Measurements from ENCODE around the gene TEDC1.

TEDC1 gene, protein sequence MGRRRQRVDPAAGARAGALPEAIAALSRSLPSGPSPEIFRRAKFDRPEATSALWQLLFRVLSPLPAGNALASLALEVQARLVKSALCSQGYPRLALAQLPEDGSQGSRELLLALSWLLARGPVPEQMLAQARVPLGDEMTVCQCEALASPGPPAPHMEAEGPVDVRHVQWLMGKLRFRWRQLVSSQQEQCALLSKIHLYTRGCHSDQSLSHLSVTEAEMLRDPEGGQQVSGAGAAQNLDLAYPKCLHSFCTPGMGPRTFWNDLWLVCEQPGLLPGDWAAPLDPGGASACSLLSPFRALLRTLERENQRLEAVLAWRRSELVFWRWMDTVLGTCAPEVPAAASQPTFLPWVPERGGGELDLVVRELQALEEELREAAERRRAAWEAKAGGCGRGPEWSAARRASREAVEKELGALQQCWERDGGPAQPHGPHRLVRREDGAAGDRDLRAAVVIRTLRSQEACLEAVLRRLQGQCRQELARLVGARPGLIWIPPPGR

GRCh38 chr14:105490572-105491365 lies at the start of gene TEDC1:
Gene TEDC1 (plus strand): TSS chr14:105491246. CDS start chr14:105491376, 130 bp downstream.
- DNase-seq (ENCODE audit: low read depth in 2 of 2, low spot score in 1 of 2) = peak; percentile 95 to 97

GRCh38 chr14:105442125-105442524 lies 48.9 kb upstream of the TEDC1 start:
- DNase-seq (ENCODE audit: low read depth in 2 of 2, low spot score in 1 of 2) = no peak

DNA sequence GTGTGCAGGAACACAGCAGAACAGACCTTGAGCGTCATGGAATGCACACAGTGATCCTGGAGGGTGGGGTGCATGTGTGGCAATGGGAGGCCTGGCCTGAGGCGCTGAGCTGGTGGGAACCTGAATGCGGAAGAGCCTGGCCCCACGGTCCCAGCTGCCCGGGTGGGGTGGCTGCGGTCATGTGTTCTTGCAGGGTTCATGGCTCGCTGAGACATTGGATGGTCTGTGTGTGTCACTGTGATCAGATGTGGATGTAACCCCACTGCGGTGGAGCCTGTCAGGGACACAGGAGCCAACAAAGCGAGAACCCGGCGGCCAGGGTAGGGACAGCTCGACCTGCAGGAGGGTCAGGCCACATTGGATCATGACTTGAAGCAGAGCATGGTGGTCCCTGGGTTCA lies 48.2 kb upstream of the TEDC1 start:
- no peak for DNase-seq (ENCODE audit: low read depth in 2 of 2, low spot score in 1 of 2)

- DNase-seq (ENCODE audit: low read depth in 2 of 2, low spot score in 1 of 2) = no peak
Measured at GRCh38 chr14:105444859-105445258, 46.2 kb upstream of the TEDC1 start.

DNA sequence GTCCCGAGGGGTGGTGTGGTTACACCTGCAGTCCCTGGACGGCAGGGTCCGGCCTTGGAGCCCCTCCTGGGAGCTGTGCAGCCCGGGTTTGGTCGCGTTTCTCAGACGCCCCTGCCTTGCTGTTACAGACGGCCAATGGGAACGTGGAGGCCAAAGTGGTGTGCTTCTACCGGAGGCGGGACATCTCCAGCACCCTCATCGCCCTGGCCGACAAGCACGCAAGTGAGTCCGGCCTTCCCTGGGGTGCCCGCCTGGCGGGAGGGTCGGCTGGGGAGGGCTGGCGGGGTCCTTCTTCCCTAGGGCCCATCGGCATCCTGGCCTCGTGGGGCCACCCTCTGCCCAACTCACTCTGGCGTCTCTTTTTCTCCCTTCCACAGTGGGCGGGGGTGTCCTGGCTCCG lies 45.8 kb upstream of the TEDC1 start:
- no peak for DNase-seq (ENCODE audit: low read depth in 2 of 2, low spot score in 1 of 2)

- DNase-seq (ENCODE audit: low read depth in 2 of 2, low spot score in 1 of 2) = no peak
Measured at GRCh38 chr14:105445901-105446845, 44.9 kb upstream of the TEDC1 start.

GRCh38 chr14:105446971-105447370 lies 44.1 kb upstream of the TEDC1 start:
- DNase-seq (ENCODE audit: low read depth in 2 of 2, low spot score in 1 of 2) = no peak

- DNase-seq (ENCODE audit: low read depth in 2 of 2, low spot score in 1 of 2) = no peak
Measured at GRCh38 chr14:105447651-105448640, 43.1 kb upstream of the TEDC1 start.

- peak; percentile 25 to 55 for DNase-seq (ENCODE audit: low read depth in 2 of 2, low spot score in 1 of 2)
Measured at GRCh38 chr14:105448706-105449111, 42.3 kb upstream of the TEDC1 start.

DNA sequence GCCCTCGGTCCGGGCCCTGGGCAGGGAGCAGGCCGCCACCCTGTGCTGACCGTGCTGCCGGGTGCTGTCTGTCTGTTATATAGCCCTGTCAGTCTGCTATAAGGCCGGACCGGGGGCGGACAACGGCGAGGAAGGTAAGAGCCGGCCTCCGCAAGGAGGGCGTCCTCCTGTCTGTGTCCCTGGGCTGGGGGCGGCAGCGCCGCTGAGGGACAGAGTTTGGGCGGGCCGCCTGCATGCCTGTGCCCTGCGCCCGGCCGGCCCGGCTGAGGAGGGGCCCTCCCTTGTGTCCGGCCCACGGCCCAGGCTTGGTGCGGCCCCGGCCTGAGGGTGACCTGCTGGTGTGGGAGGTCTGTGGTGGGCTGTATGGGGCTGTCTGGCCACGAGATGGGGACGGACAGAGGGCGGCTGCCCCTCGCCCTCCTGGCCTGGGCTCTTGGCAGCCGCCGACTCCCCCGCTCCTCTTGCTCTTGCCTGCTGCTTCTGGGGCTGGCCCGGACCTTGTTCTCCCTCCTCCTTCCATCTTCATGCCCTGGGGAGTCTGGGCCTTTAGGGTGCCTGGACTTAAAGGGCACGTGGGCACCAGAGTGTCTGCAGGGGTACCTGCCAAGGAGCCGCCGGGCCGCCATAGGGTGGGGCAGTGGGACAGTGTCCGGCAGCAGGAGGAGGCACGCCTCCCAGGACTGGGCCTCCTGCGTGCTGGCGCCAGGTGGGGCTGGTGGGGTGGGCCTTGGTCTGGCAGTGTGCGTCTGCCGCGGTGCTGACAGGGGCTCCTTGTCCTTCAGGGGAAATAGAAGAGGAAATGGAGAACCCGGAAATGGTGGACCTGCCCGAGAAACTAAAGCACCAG lies 41.5 kb upstream of the TEDC1 start:
- DNase-seq (ENCODE audit: low read depth in 2 of 2, low spot score in 1 of 2) = no peak

DNA sequence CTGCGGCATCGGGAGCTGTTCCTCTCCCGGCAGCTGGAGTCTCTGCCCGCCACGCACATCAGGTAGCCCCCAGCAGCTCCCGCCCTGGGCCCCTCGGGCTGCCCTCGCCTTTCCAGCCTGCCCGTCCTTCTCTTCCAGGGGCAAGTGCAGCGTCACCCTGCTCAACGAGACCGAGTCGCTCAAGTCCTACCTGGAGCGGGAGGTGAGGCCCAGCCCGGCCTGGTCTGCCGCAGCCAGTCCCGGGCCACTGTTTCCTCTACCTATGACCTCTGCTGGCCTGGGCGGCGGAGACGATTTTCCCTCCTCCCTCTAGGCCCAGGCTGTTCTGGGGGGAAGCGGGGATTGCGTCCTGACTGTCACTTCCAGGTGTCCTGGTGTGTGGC lies 40.9 kb upstream of the TEDC1 start:
- no peak for DNase-seq (ENCODE audit: low read depth in 2 of 2, low spot score in 1 of 2)

DNA sequence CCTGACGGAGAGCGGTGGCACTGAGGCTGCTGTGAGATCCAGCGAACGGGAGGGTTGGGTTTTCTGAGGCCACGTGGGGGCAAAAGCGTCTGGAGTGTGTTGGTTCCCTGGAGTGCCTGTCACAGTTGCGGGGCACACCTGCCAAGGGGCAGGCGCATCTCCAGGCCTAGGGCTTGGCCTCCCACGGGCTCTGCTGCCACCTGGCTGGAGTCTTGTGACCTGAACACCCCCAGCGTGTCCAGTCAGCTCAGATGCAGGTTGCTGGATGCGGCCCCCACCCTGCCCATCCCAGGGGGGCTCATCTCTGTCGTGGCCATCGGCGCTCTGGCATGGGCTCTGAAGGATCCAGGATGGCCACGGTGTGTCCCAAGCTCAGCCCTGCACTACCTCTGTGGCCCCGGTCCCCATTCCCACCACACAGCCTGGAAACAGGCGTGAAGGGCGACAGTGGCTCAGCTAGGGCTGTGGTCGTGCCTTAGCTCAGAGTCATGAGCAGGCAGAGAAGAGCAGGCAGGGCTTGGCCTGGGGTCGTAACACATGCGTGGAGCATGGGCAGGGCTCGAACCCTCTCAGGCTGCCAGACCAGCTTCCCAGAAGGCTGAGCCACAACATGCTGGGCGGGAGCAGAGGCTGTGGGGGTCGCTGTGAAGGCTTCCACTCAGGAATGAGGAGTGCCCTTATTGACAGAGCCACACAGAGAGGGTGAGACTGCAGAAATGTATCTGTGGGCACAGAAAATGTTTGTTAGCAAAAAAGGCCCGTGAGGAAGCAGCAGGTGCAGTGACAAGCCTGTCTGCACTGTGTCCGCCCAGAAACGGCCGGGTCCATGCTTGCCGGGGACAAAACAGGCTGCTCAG lies 40.0 kb upstream of the TEDC1 start:
- DNase-seq (ENCODE audit: low read depth in 2 of 2, low spot score in 1 of 2) = no peak

GRCh38 chr14:105452963-105453362 lies 38.1 kb upstream of the TEDC1 start:
- DNase-seq (ENCODE audit: low read depth in 2 of 2, low spot score in 1 of 2) = no peak

GRCh38 chr14:105453847-105454246 lies 37.2 kb upstream of the TEDC1 start:
- no peak for DNase-seq (ENCODE audit: low read depth in 2 of 2, low spot score in 1 of 2)

- DNase-seq (ENCODE audit: low read depth in 2 of 2, low spot score in 1 of 2) = no peak
Measured at GRCh38 chr14:105455086-105455640, 35.9 kb upstream of the TEDC1 start.

DNA sequence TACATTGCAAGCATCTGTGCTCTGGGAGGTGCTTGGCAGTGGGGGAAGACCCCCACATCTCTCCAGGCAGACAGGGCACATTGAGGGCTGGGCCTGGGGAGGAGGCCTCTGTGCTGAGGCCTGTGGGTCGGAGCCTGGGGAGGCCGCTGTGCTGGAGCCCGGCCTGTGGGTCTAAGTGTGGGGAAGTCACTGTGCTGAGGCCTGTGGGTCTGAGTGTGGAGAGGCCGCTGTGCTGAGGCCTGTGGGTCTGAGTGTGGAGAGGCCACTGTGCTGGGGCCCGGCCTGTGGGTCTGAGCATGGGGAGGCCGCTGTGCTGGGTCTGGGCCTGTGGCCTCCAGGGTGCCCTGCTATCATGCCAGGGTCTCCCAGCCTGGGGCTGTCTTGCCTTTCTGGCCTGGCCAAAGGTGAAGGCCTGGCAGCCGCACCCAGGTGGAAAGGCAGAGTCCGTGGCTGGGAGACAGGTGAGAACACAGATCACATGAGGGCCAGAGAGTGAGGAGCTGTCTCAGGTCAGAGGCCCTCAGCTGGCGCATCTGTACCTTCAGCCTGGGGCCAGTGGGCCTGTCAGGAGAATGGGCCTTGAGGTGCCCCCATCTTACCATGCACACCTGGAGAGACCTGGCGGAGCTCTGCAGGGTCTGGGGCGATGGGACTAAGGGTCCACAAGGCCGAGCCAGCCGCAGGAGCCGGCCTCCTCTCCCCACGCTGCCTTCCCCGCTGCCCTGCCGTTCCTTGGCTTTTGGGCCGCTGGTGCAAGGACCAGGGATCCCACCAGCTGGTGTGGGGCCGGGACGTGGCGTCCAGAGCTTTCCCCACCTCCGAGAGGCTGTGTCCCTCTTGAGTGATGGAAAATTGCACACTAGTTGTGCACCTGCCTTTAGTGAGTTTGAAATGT lies 35.0 kb upstream of the TEDC1 start:
- no peak for DNase-seq (ENCODE audit: low read depth in 2 of 2, low spot score in 1 of 2)

All from stimulated activated CD8-positive, alpha-beta memory T cell treated with anti-CD3 and anti-CD28 coated beads, Interleukin-4, amount 100 ng/mL, for 1 hour (primary cell).